ENCODE data around the gene SYNGR1. TPM values are rescaled to one million over a fixed set of nuclear protein-coding genes. Genes with fewer than 3 reads are reported as not detected.

Gene SYNGR1
- total and polyA plus RNA-seq, 2 of the 8 experiments (the other 6 are each of a cell fraction or from before 2014, with no cell fraction given): 32.5 to 84.7 TPM

DNA sequence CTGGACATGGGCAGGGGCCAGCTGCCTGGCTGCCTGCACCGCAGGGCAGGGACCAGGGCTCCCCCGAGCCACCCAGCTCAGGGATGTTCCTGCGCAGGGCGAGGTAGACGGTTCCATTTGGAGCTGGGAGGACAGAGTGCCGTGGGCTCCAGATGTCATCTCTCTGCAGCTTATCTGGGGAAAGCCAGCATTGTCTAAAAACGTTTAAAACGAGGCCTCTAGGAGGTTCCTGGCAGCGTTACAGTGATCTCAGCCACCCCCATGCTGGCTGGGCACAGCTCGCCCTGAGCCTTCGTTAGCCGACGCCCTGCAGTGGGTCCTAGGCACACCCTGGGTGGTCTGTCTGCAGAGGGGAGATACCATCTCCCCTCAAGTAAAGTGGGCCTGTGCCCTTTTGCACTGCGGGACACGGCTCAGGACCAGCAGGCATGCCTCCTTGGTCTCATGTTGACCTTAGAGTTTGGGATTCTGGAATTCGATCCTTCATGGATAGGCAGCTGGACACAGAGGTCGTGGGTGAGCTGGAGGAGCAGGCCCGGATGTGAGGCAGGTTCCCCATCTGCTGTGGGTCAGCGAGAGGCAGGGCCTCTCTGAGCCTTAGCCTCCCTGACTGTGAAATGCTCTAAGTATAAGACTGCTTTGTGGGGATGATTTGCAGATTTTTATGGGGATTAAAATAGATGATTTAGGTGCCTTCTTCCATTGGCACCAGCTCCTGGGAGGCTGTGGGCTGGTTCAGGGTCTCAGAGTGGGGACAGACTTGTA is 14.1 kb downstream of the SYNGR1 start (continued):
- TF ChIP-seq CHD7 (IDR thresholded peaks at IDR 0.05; ENCODE audit: insufficient replicate concordance, low read length): no peak
- TF ChIP-seq SRF (IDR thresholded peaks at IDR 0.05; ENCODE audit: low read depth, low read length): no peak
- no peak for TF ChIP-seq SP1 (IDR thresholded peaks at IDR 0.05; ENCODE audit: low read depth, low read length)
- TF ChIP-seq CBX5 (IDR thresholded peaks at IDR 0.05; ENCODE audit: low read depth, low read length): no peak
- no peak for TF ChIP-seq JUND (IDR thresholded peaks at IDR 0.05; ENCODE audit: low read length)
- TF ChIP-seq RAD21 (IDR thresholded peaks at IDR 0.05 in 1 of 2, conservative IDR thresholded peaks at IDR 0.05 in 1 of 2; ENCODE audit: low read depth in 2 of 2, low read length in 2 of 2): no peak
